OCI-LY7 (cell line): ENCODE data around the gene B3GNT2. TPM values are rescaled to one million over a fixed set of nuclear protein-coding genes. Genes with fewer than 3 reads are reported as not detected.
A peak's percentile ranks its signal among the peaks of the same experiment; 100 is the strongest.

Experiments
- BruUV-seq: library from RNA; stranded (reverse); fragments of 400-500 nt; replicated peaks from 2 replicates; lab custom pipeline; 2021; lab: Mats Ljungman, UMichigan
- CTCF ChIA-PET: fragments of 300-600 bp; sonication (Branson Sonifier 250); formaldehyde crosslinking; loops from one replicate; lab custom pipeline; 2022; ENCODE audit warnings: antibody characterized with exemption; ENCODE audit not compliant: unreplicated experiment; lab: Charles Lee
- POLR2A ChIA-PET: fragments of 300-600 bp; sonication (Branson Sonifier 250); formaldehyde crosslinking; loops from one replicate; lab custom pipeline; 2022; ENCODE audit warnings: antibody characterized with exemption; lab: Charles Lee
- DNase-seq: peaks from one replicate; pipeline ENCODE4 v3.0.0-alpha.2; 2015; ENCODE audit warnings: low spot score
- H2AFZ ChIP-seq: fragments of 200-600 bp; sonication (generic), shearing (Covaris generic); 2 replicates; pipeline ENCODE4 v1.6.1; 2014; ENCODE audit warnings: mild to moderate bottlenecking, antibody characterized with exemption, low read length, moderate library complexity
- H3K27ac ChIP-seq: fragments of 200-600 bp; sonication (generic); 2 replicates; pipeline ENCODE4 v1.5.1; 2014; ENCODE audit warnings: mixed run types, low read depth, mild to moderate bottlenecking, moderate library complexity, low read length, inconsistent platforms; ENCODE audit not compliant: poor library complexity, severe bottlenecking
- H3K36me3 ChIP-seq: fragments of 200-600 bp; sonication (generic); 2 replicates; pipeline ENCODE4 v1.6.1; 2014; ENCODE audit warnings: mild to moderate bottlenecking, antibody characterized with exemption, low read length, moderate library complexity, mixed read lengths; ENCODE audit not compliant: insufficient read depth
- H3K4me1 ChIP-seq: fragments of 200-600 bp; sonication (generic); 2 replicates; pipeline ENCODE4 v1.5.1; 2014; ENCODE audit warnings: mild to moderate bottlenecking, low read length; ENCODE audit not compliant: insufficient read depth, poor library complexity, severe bottlenecking
- H3K4me2 ChIP-seq: fragments of 200-600 bp; sonication (generic); 2 replicates; pipeline ENCODE4 v1.6.1; 2014; ENCODE audit warnings: mild to moderate bottlenecking, low read length
- H3K4me3 ChIP-seq: fragments of 200-600 bp; sonication (generic); 2 replicates; pipeline ENCODE4 v1.5.1; 2014; ENCODE audit warnings: mild to moderate bottlenecking, low read depth, low read length; ENCODE audit not compliant: poor library complexity, severe bottlenecking
- H3K79me2 ChIP-seq: fragments of 200-600 bp; sonication (generic); 2 replicates; pipeline ENCODE4 v1.6.1; 2016; ENCODE audit warnings: low read depth, mild to moderate bottlenecking, low read length, moderate library complexity, mixed read lengths; ENCODE audit not compliant: insufficient read depth
- H3K9me2 ChIP-seq: fragments of 200-600 bp; sonication (generic); 2 replicates; pipeline ENCODE4 v1.6.1; 2016; ENCODE audit warnings: mild to moderate bottlenecking, low read length, mixed read lengths; ENCODE audit not compliant: insufficient read depth
- H3K9me3 ChIP-seq: fragments of 200-600 bp; sonication (generic); 2 replicates; pipeline ENCODE4 v1.6.1; 2014; ENCODE audit warnings: mild to moderate bottlenecking, mixed run types, low read length, mixed read lengths
- H4K20me1 ChIP-seq: fragments of 200-600 bp; sonication (generic); 2 replicates; pipeline ENCODE4 v1.6.1; 2014; ENCODE audit warnings: mild to moderate bottlenecking, antibody characterized with exemption, low read length, moderate library complexity, mixed read lengths; ENCODE audit not compliant: insufficient read depth
- CTCF ChIP-seq: fragments of 200-600 bp; sonication (generic); conservative IDR thresholded peaks from 2 replicates; pipeline ENCODE4 v1.5.1; 2014; ENCODE audit warnings: mild to moderate bottlenecking, antibody characterized with exemption, low read length, moderate library complexity, mixed read lengths
- EZH2phosphoT487 ChIP-seq: fragments of 200-600 bp; sonication (generic); IDR thresholded peaks from 2 replicates; pipeline ENCODE4 v1.6.1; 2018; ENCODE audit warnings: low read depth, borderline replicate concordance, mild to moderate bottlenecking, mixed run types, antibody characterized with exemption, low read length, moderate library complexity, mixed read lengths
- intact Hi-C: fragments of 100-400 bp; cut with micrococcal nuclease; formaldehyde crosslinking; loops from one replicate; pipeline ENCODE4 v1.10.0; 2022; ENCODE audit not compliant: unreplicated experiment
- total RNA-seq, 2 experiments: library from RNA; depleted of rRNA in 1 of 2; stranded (reverse); fragments of >200 nt in 1 of 2; shearing (Covaris generic) in 1 of 2; gene quantifications; 2 replicates each; pipeline ENCODE4 v1.2.3, GENCODE V29; 2014 to 2022

B3GNT2 gene
- total RNA-seq, 2 experiments from 2014 or later = 51.1 to 65.8 TPM

- POLR2A ChIA-PET = interaction anchor here (0.6 to 1.1 kb wide), 4 partner anchors 16 to 55 kb away, joined by 3 to 6 read pairs (median 4); no protein-coding TSS in a partner anchor
- H3K4me2 ChIP-seq = no peak overlapping the region
- no peak for DNase-seq
- CTCF ChIA-PET = no interaction called here
- H3K9me2 ChIP-seq = no peaks in the 10 kb centered on the region
- peaks cover 6% of the 10 kb centered on the region; the same call in 1 of the 2 replicates for H3K79me2 ChIP-seq
- no peaks in the 10 kb centered on the region for H4K20me1 ChIP-seq
- peak overlapping the region; percentile 11 for H3K27ac ChIP-seq
- BruUV-seq = no TSS peak
- no peaks in the 10 kb centered on the region; the same call in 1 of the 2 replicates for H3K36me3 ChIP-seq
- TF ChIP-seq EZH2phosphoT487 = no peak
- no peak for TF ChIP-seq CTCF
- H3K4me3 ChIP-seq = no peak overlapping the region
- H3K4me1 ChIP-seq = peaks cover 64% of the 10 kb centered on the region
- H3K9me3 ChIP-seq = peaks cover 3% of the 10 kb centered on the region; the same call in 1 of the 2 replicates
- intact Hi-C loops = loop anchor here (5.0 kb wide), 1 partner anchor 147 kb away; no protein-coding TSS in a partner anchor
- H2AFZ ChIP-seq = no peak overlapping the region; the same call in 1 of the 2 replicates
Observed at GRCh38 chr2:62184512-62185230, 11.2 kb upstream of the B3GNT2 start.

GRCh38 chr2:62185475-62186155 lies 10.3 kb upstream of the B3GNT2 start:
- POLR2A ChIA-PET = interaction anchor here (0.6 kb wide), 1 partner anchor 37 kb away, joined by 3 read pairs; no protein-coding TSS in a partner anchor
- Histone ChIP-seq H3K4me1 (peaks cover 55% of the 10 kb centered on the region), H3K4me3 (no peak overlapping the region), H3K36me3 (no peaks in the 10 kb centered on the region; the same call in 1 of the 2 replicates), H4K20me1 (no peaks in the 10 kb centered on the region), H3K4me2 (no peak overlapping the region), H3K79me2 (peaks cover 6% of the 10 kb centered on the region; the same call in 1 of the 2 replicates), H2AFZ (peak overlapping the region; percentile 1; the same call in 1 of the 2 replicates), H3K27ac (no peak overlapping the region), H3K9me3 (peaks cover 3% of the 10 kb centered on the region; the same call in 1 of the 2 replicates), H3K9me2 (no peaks in the 10 kb centered on the region)
- CTCF ChIA-PET = no interaction called here
- no peak for DNase-seq
- no TSS peak for BruUV-seq
- no peak for TF ChIP-seq CTCF
- intact Hi-C loops = no loop called here
